Calu3 (cell line): ENCODE measurements around the gene SLC35F6. TPM values are rescaled to one million over a fixed set of nuclear protein-coding genes. Genes with fewer than 3 reads are reported as not detected.
A peak's percentile ranks its signal among the peaks of the same experiment; 100 is the strongest.
"Not testable (repeated sequence)": the region's sequence is repeated elsewhere in the genome, so short reads cannot be mapped to it uniquely, and the experiment has no call there.

Experiments used
- BruUV-seq: library from RNA; stranded (reverse); fragments of 400-500 nt; replicated peaks from 2 replicates; lab custom pipeline; 2021; lab: Mats Ljungman, UMichigan
- CTCF ChIA-PET: fragments of 300-600 bp; sonication (Branson Sonifier 250); formaldehyde crosslinking; loops from one replicate; lab custom pipeline; 2022; ENCODE audit warnings: antibody characterized with exemption; lab: Charles Lee
- DNase-seq: peaks from one replicate; pipeline ENCODE4 v3.0.0; 2022
- H3K27ac Mint-ChIP-seq: one replicate; pipeline ENCODE4 v1.8.0; 2022; ENCODE audit warnings: mixed read lengths; ENCODE audit not compliant: unreplicated experiment
- H3K27me3 Mint-ChIP-seq: one replicate; pipeline ENCODE4 v1.8.0; 2022; ENCODE audit warnings: mixed read lengths; ENCODE audit not compliant: unreplicated experiment
- H3K36me3 Mint-ChIP-seq: one replicate; pipeline ENCODE4 v1.8.0; 2022; ENCODE audit warnings: mild to moderate bottlenecking, moderate library complexity, mixed read lengths; ENCODE audit not compliant: insufficient read depth, unreplicated experiment
- H3K4me1 Mint-ChIP-seq: one replicate; pipeline ENCODE4 v1.8.0; 2022; ENCODE audit warnings: mild to moderate bottlenecking, low read depth, mixed read lengths; ENCODE audit not compliant: unreplicated experiment
- H3K4me3 Mint-ChIP-seq: one replicate; pipeline ENCODE4 v1.8.0; 2022; ENCODE audit warnings: mild to moderate bottlenecking, low read depth, moderate library complexity, mixed read lengths; ENCODE audit not compliant: unreplicated experiment
- H3K9me3 Mint-ChIP-seq: one replicate; pipeline ENCODE4 v1.8.0; 2022; ENCODE audit warnings: low read depth, mixed read lengths; ENCODE audit not compliant: unreplicated experiment
- CTCF ChIP-seq: fragments of 200-600 bp; IDR thresholded peaks from one replicate; pipeline ENCODE4 v1.8.0; 2022; ENCODE audit warnings: antibody characterized with exemption; ENCODE audit not compliant: unreplicated experiment
- intact Hi-C: fragments of 100-400 bp; cut with micrococcal nuclease; formaldehyde crosslinking; loops from one replicate; pipeline ENCODE4 v1.10.0; 2022; ENCODE audit not compliant: unreplicated experiment
- total RNA-seq: library from RNA; stranded (reverse); gene quantifications from 2 replicates; pipeline ENCODE4 v1.2.3, GENCODE V29; 2022

The SLC35F6 gene
- total RNA-seq, 1 experiment from 2014 or later = 36.9 TPM

- H3K36me3 Mint-ChIP-seq = no peaks in the 10 kb centered on the region
- peaks cover 63% of the 10 kb centered on the region for H3K27me3 Mint-ChIP-seq
Observed at GRCh38 chr2:26812731-26813130, 48.6 kb downstream of the SLC35F6 start.

GRCh38 chr2:26814072-26814765 is 50.1 kb downstream of the SLC35F6 start:
- H3K9me3 Mint-ChIP-seq, CTCF ChIA-PET, DNase-seq, H3K36me3 Mint-ChIP-seq, intact Hi-C loops, H3K27ac Mint-ChIP-seq, H3K4me3 Mint-ChIP-seq, BruUV-seq, H3K4me1 Mint-ChIP-seq: not testable (repeated sequence)
- H3K27me3 Mint-ChIP-seq = peaks cover 78% of the 10 kb centered on the region

More at GRCh38 chr2:26812731-26813130, 48.6 kb downstream of the SLC35F6 start:
- CTCF ChIA-PET = no interaction called here
- DNase-seq = no peak
- no TSS peak for BruUV-seq
- Mint-ChIP-seq H3K4me1 (no peaks in the 10 kb centered on the region), H3K4me3 (no peak overlapping the region), H3K9me3 (no peaks in the 10 kb centered on the region), H3K27ac (no peak overlapping the region)
- TF ChIP-seq CTCF = no peak
- intact Hi-C loops = no loop called here

- Mint-ChIP-seq H3K4me1 (no peaks in the 10 kb centered on the region), H3K4me3 (no peak overlapping the region), H3K36me3 (no peaks in the 10 kb centered on the region), H3K27ac (no peak overlapping the region), H3K27me3 (peaks cover 67% of the 10 kb centered on the region), H3K9me3 (no peaks in the 10 kb centered on the region)
- no peak for TF ChIP-seq CTCF
- intact Hi-C loops = no loop called here
- no TSS peak for BruUV-seq
- peak; percentile 8 for DNase-seq
- CTCF ChIA-PET = interaction anchor here (0.6 to 0.7 kb wide), 2 partner anchors 13 to 290 kb away, joined by 3 to 4 read pairs; no protein-coding TSS in a partner anchor
Observed at GRCh38 chr2:26816893-26817292, 52.8 kb downstream of the SLC35F6 start.

GRCh38 chr2:26818255-26818654 is 54.2 kb downstream of the SLC35F6 start:
- intact Hi-C loops = no loop called here
- no peak for TF ChIP-seq CTCF
- CTCF ChIA-PET = no interaction called here
- no peak for DNase-seq
- peaks cover 53% of the 10 kb centered on the region for H3K27me3 Mint-ChIP-seq
- H3K27ac Mint-ChIP-seq = no peak overlapping the region
- H3K9me3 Mint-ChIP-seq = no peaks in the 10 kb centered on the region
- H3K4me3 Mint-ChIP-seq = no peak overlapping the region
- H3K36me3 Mint-ChIP-seq = no peaks in the 10 kb centered on the region
- H3K4me1 Mint-ChIP-seq = no peaks in the 10 kb centered on the region
- no TSS peak for BruUV-seq

GRCh38 chr2:26818972-26819371 is 54.9 kb downstream of the SLC35F6 start:
- intact Hi-C loops = no loop called here
- no peak for TF ChIP-seq CTCF
- no peaks in the 10 kb centered on the region for H3K36me3 Mint-ChIP-seq
- H3K27ac Mint-ChIP-seq = no peak overlapping the region
- DNase-seq = no peak
- no peaks in the 10 kb centered on the region for H3K4me1 Mint-ChIP-seq
- no peak overlapping the region for H3K4me3 Mint-ChIP-seq
- H3K9me3 Mint-ChIP-seq = no peaks in the 10 kb centered on the region
- CTCF ChIA-PET = no interaction called here
- no TSS peak for BruUV-seq
- H3K27me3 Mint-ChIP-seq = peaks cover 46% of the 10 kb centered on the region
